ENCODE data around the gene PPP1R12B.
"Not testable (repeated sequence)": the region's sequence is repeated elsewhere in the genome, so short reads cannot be mapped to it uniquely, and the experiment has no call there.

The PPP1R12B gene

DNA sequence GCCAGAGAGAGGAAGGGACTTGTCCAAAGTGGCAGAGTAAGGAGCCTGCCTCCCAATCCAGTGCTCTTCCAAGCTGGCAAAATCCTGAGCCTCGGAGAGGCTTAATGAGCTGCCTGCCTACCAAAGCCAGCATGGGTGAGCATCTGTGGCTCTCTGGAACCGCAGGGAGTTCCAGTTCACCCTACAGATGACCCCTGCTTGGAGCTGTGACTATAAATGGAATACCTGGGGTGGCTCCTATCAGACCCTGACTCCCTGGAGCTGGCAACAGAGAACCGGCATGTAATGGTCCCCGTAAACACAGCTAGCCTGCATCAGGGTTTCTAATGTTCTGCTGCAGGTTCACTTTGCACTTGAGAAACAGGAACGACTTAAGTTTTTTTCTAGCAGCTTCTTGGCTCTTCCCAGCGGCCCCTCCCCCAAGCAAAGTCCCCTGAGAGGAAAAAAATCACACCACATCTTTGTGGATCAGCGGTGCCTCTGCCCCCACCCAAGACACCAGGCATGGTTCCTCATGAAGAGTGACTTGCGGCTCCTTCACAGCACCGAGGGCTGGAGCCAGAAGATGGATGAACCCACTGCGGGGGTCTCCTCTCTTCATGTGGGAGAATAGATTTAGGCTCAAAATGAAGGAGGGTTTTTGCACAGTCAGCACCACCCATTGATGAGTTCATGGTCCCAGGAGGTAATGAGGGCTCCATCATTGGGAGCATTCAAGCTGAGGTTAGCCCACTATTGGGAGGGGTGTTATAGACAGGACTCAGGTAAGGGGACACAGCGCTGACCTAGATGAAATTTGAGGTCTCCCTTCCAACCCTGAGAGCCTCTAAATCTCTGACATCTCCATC, 282.8 kb downstream of the PPP1R12B start:
- no peak for DNase-seq (ENCODE audit: low read depth)

DNA sequence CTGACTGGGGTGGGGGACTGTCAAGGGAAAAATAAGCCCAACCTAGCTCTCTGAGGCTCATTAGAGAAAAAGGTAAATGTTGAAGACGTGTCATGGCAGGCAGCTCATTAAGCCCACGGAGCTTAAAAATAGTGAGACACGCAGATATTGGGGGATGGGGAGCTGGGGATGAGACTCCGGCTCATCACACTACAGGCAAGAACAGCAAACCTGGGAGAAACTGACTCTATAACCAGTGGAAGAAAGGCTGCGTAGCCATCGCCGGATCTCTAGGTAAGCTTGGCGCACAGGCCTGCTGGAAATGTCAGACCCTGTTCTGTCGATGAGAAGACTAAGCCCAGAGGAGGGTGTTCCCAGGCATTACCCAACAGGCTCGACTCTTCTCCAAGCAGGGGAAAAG, 283.7 kb downstream of the PPP1R12B start:
- no peak for DNase-seq (ENCODE audit: low read depth)

DNA sequence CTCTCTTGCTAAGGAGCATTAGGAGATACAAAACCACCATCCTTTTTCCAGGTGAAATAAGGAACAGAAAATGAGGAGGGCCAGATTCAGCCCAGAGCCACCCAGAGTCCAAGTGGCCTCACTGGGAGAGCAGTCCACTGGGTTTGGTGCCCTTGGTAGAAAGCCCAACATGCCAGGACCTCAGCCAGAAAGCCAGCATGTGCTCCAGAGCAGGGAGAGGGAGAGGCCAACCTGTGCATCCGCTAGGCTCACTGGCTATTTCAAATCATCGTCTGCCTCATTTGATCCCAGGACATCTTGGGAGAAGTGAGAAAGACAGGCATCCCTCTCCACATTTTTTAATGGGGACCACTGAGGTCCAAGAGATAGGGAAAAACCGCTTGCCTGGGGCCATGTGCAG, 287.7 kb downstream of the PPP1R12B start:
- not testable (repeated sequence) for DNase-seq (ENCODE audit: low read depth)

DNA sequence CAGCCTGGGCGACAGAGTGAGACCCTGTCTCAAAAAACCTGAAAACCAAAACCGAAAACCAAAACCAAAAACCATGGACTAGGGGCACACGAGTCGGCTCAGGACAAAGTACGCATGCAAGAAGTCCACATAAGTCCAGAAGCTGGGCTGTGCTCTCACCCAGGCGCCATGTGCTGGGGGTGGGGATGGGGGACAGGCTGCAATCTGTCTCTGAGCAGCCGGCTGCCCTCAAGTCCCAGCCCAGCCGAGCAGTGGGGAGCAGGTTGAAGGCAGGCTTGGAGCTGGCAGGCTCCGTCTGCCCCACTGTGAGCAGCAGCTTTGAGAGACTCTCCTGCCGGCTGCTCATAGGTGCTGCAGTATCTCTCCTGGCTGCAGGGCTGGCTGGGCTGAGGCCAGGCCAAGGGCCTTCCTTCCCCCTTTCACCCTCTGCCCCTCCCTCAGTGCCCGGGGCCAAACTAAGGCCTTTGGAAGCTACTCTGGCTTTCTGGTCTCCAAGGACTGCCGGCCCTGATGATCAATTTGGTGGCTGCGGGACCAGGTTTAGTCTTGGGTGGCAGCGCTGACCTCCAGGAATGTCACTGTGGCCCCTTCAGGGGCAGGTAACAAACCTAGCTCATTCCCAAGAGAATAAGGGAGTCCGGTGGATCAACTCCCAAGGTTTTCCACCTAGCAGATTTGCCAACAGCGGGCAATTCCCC, 289.0 kb downstream of the PPP1R12B start:
- not testable (repeated sequence) for DNase-seq (ENCODE audit: low read depth)

DNA sequence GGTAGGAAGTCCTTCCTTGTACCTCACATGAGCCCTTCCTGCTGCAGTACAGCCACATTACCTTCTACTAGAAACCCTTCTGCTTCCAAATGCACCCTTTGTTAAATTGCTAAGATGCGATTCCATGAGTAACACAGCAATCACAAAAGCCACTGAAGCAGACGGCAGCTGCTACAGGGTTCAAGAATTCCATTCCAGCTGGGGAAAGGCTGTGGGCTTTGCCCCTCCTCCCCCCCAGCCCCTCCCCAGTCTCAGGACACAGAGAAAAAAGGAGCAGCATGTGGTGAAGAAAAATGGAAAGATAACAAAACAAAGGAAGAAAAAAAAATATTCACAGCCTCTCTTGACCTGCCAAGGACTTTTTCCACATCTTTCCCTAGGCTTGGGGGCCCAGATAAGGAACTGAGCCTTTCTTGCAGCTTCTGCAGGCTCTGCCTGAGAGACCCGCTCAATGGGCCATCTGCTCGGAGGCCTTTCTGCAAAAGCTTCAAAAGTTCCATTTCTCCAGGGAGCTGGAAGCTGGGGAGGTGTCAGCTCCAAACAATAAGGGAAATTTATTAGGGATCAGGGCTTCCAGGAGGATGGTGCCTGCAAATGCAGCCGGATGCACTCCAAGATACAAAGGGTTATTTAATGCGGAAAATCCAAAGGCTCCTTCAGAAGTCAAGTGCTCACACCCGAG, 289.7 kb downstream of the PPP1R12B start:
- no peak for DNase-seq (ENCODE audit: low read depth)

DNA sequence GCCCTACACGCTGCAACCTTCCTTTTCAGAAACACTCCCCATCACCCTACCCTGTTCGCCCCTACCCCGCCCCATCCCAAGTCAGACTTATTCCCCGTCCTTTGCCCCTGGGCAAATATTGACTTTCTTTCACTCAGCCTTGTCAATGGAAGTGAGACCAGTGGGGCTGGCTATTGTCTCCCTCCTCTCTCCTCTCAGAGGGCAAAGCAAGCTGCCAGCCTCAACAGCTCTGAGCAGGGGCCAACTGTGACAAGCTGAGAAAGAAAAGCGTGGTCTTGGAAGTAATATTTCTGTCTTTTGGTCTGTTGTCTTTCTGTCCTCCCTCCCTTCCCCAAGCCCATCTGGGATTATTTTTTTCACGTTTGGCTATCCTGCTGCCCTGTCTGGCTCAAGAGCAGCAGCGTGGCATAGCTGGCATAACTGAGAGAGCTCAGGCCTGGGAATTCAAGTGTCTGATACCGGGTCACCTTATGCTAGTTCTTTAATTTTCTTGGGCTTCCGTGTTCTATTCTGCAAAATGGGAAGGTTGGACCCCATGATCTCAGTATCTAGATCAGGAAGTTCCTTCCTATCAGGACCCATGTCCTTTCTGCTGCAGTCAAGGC, 290.3 kb downstream of the PPP1R12B start:
- DNase-seq (ENCODE audit: low read depth): not testable (repeated sequence)

DNA sequence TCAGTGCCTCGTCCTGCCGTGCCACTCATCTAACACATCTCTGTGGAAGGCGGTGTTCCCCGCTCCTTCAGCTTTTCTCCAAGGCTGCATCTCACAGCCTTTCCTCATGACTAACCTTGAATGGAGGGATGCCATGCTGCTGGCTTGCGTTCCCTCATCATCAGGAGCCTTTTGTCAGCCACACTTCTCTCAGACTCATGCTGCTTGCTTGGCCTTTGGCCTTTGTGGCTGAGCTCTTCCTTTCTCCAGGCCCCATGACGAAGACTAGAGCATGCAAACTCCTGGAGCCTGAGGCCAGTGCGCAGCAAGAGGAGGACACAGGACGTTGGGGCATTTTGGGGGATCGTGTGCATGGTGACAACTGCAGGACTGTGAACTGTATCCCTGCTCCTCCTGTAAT, 291.0 kb downstream of the PPP1R12B start:
- no peak for DNase-seq (ENCODE audit: low read depth)

DNA sequence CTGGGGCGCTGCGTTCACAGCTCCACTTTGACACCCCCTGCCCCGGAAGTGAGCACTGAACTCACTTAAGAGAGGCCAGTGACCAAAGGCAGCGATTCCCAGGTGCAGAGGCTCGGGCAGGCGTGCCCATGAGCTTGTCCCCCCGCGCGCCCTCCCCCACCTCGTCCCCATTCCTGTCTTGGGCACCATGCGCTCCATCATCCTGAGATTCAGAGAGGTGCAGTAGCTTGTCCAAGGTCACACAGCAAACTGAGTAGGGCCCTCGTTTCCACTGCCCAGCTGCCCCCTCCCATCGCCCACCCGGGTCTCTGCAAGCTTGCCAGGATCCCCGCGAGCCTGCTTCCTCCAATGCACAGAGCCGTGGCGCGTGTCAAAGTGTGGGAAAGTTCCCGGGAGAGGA, 293.7 kb downstream of the PPP1R12B start:
- no peak for DNase-seq (ENCODE audit: low read depth)

All from GM04504 (cell line).